Bone marrow (tissue), 2 donors: ENCODE measurements around the gene CMSS1.
A peak's percentile ranks its signal among the peaks of the same experiment; 100 is the strongest.

Experiments used
- DNase-seq, 2 donors: peaks; one replicate each; lab custom pipeline; 2025; lab: John Stamatoyannopoulos, UW

The CMSS1 gene

DNA sequence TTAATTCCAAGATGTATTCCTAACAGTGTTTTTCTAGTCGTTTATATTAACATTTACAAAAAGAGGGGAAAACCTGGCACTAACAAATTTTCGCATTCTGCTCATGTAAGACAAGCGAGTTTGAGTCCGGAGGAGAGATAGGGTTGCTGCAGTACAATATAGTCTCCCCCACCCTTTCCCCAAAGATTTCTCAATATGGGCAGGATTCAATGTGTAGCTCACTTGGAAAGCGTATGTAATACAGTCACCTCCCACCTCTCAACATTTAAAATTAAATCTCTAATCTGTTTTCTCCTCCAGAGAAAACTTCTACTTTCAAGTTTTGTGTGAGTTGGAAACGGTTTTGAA lies 57.9 kb downstream of the CMSS1 start:
- DNase-seq = no peak

DNA sequence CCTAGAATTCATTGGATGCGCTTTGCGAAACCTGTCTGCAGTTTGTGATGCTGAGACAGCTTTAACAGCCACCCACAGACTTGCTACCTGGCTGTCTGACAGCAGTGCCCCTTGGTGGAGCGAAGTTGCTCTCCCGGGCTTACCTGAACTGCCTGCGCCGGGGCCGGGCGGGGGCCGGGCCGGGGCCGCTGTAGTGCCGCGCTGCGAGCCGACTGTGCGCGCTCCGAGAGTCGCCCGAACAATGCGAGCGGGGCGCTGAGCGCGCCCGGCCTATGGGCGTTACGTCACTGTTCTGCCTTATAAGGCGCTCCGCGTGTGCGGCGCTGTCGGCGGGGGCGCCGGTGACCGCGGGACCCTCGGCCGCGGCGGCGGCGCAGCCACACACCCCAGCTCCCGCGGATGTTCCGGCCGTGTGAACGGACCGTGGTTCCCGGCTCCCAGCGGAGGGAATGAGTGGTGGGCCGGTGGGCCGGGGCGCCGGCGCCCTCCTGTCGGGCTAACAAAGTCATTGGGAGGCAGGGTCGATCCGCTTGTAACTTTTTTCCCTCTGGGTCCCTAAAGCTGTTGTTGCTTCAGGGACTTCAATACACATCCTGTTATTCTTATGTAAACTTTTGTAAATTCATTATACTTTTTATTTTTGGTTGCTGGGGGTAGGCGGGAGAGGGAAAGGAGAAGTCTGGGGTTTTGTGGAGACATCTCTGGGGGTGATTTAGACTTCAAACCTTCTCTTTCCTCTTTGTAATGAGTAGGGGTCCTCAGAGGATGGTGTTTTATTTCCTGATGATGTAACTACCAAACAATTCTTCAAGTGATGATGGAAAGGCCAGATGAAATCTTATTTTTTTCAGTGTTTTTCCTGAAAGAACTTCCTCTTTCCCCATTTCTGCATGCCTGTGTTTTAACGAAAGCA lies 58.5 kb downstream of the CMSS1 start:
- peak; percentile 29 to 56 for DNase-seq

DNA sequence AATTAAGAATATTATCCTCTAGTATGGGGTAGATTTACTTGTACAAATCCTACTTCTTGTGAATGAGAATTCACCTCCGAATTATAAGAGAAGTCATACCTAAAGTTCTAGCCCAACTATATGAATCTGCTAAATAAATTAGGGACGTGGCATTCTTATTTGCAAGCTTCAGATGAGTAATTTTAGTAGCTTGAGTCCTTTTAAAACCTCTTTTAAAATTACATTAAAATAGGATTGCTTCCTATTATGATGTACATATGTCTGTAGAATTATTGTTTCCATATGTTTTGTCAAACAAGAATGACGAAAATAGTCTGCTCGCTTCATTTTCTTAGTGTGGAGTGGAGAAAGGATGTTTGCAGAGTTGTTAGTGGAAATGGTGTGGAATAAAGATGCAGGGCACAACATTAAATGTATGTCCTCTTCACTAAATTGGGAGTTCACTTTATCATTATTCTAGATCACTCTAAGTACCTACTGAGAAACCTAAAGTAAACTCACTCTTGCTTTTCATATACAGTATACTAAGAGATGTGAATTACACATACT lies 59.4 kb downstream of the CMSS1 start:
- DNase-seq = no peak

DNA sequence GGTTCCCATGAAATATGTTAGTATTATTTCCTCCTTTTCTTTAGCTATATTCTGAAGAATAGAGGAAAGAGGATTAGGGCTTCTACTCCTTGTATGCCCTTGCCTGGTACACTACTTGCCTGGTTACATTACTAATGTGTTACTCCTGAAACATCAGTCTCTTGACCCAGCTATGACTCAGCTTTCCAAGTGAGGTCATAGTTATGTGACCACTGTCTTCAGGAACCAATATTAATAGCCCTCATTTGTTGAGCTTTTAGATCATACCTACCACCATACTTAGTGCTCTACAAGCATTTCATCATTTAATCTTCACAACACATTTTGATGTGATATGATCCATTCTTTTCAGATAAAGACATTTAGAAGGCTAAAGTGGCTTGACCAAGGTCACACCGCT lies 60.3 kb downstream of the CMSS1 start:
- no peak for DNase-seq

DNA sequence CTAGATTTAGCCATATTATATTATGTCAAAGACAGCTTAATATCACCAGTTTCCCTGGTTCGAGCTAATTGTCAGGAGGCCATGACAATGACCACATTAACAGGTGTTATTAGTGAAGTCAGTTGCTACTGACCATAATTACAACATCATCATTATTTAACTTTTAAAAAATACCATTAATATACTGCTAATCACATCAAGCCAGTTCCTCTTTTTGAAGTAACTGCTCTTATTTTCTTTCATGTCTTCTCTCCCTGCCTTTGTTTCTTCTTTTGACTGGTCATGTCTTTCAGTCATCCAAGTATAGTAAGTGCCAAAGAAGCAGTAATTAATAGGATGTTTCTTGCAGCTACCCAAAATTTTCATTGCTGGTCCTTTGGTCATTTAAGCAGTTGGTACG lies 61.6 kb downstream of the CMSS1 start:
- no peak for DNase-seq

DNA sequence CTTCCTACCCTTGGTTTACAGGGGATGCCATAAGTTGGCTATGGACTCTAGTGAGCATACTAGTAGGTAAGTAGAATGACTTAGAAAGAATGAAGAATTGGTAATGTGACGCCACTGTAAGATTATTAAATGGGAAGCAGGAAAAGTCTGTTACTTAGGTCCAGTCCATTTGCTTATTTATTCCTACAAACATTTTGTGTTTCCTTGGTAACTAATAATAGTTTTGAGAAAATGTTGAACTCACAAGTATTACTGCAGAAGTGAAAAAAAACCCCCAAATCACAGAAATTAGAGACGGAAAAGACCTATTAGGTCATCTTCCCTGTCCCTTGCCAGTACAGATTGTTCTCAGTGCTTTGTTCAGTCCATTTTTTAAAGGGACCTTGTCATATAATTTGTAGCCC lies 63.5 kb downstream of the CMSS1 start:
- no peak for DNase-seq

DNA sequence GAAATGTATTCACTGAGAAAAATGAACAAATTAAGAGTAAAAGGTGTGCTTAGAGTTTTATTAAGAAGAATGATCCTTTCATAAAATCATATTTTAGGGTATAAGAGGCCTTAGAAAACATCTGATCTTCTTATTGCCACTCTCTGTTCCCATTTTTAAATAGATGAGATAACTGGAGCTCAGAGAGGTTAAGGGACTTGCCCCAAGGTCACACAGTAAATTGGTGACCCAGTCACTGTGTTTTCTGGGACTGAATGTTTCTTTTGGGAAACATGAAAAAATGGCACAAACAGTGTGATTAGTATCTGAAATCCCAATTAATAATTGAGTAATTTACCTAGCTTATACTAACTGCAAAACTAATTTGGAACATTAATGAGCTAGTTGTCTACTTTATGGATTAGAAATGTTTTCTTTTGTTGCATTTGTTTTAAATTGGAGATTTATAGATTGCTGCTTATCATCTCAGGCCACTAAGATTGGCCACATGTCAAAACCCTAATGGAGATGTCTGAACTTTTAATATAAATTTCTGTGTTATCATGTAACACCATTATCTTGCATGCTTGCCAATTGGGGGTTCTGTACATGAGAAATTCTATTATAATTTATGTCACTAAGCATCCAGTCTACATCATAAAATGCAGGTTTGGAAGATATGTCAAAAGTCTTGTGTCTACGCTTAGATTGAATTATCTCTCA lies 64.9 kb downstream of the CMSS1 start:
- no peak for DNase-seq

DNA sequence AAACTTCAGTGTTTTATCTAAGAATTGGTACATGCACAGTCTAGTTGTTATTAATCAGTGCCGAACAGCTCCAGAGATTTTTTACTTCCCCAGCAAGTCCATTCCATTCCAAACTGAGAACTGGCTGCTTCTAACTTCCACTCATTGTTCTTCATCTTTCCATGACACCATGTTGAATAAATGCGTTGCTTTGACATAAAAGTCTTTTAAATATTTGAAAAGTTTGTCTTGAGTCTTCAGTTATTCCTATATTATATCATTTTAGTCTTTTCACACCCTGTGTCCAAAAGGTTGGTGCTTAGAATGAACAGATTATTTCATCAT lies 65.4 kb downstream of the CMSS1 start:
- DNase-seq = no peak

DNA sequence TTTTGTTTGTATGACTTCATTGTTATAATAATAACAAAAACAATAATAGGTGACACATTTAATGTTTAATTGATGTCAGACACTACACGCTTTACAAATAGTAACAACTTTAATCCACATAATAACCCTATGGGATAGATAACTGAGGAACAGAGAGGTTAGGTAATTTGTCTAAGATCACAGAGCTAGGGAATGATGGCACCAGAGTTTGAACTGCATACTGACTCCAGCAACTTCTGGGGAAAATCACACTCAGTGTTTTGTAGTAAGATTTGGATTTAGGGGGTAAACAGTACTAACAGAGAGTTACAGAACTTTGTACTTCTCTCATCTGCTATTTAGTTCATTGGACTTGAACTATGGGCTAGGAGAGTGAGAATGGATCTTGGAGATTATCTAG lies 66.0 kb downstream of the CMSS1 start:
- no peak for DNase-seq

DNA sequence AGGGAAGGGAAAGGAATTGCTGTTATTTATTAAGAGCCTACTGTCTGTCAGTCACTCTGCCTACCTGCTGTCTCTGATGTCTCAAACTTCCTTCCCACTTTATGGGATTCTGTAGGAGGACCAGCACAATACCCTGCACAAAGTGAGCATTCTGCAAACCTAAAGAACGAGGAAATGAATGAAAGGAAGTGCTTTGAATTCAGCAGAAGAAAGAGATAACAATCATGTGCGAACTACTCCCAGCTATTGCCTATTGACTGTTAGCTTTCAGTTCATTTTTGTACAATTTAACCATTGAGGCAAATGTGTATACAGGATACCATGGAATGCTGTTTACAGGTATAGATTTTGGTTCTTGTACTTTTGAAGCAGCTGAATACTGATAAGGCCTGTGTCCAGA lies 66.8 kb downstream of the CMSS1 start:
- no peak for DNase-seq

DNA sequence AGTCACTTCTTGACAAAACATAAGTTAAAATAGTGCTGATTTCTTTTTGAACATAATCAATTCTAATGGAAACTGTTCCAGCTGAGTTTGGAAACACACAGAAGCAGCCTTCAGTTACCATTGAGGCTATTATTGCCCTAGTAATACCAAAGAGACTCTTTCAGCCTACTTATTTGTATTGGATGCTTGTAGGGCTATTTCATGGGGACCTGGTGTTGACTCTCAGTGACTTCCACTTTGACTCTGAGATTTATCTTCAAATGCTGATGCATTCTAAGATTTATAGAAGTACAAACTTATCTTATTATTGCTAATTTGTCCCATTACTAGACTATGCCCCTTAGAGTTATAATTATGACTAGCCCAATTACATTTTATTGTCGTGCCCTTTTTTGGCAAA lies 67.4 kb downstream of the CMSS1 start:
- no peak for DNase-seq

DNA sequence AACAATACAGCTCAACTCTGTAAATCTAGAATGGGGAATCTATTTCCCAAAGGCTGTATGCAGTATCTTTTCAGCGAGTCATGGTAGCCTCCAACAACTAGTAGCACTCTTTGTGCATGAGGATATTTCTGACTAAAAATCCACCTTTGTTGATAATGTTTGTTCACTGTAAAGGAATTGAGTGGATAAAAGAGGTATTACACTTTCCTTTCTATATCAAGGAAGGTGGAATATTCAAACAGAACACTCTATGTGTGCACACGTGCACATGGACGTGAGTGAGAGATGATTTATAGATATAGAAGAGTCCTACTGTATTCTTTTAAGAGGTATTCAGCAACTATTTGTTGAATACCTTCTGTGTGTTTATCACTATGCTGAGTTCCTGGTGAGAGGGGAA lies 68.2 kb downstream of the CMSS1 start:
- no peak for DNase-seq

DNA sequence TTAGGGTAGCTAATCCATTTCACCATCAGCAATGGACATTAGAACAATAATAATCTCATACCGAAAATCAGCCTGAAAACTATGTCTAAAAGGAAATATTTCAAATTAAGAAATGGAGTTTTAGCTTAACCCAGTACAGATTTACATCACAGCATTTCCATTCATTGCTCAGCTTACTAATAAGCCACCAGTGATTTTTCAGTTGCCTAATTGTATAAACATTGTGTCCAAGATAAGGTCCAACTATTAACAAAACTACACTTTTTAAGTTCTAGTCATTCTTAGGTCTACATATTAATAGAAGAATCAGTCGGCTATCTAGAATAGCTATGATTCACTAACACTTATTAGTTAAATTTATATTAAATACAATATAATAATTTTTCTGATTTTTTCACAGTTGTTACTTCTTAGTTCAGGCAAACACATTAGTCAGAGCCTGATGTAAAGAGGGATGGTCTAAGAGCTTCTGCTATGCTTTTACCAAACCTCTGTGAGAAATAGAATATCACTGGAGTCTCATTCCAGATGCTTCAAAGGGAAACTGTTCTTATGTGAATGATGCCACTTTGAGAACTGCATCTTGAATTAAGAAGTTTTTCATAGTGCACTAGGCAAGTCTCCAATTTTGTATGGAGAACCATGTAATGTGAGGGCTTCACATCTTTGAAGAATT lies 74.1 kb downstream of the CMSS1 start:
- no peak for DNase-seq

DNA sequence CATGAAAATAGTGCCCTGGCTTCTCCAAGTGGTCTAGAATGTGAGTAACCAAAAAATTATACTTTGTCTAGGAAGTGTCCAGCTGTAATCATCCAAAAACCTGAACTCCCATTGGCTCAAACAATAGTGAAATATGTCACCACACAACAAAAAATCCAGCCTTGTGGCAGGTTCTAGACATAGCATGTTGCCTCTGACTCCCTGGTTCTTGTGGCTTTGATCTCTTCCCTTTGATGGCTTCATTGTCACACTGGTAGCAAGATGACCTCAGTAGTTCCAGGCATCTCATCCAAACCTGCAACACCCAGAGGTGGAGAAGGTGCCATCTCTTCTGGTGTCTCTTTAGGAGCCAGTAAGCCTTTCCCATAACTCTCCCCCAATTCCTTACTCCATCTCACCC lies 74.7 kb downstream of the CMSS1 start:
- no peak for DNase-seq

DNA sequence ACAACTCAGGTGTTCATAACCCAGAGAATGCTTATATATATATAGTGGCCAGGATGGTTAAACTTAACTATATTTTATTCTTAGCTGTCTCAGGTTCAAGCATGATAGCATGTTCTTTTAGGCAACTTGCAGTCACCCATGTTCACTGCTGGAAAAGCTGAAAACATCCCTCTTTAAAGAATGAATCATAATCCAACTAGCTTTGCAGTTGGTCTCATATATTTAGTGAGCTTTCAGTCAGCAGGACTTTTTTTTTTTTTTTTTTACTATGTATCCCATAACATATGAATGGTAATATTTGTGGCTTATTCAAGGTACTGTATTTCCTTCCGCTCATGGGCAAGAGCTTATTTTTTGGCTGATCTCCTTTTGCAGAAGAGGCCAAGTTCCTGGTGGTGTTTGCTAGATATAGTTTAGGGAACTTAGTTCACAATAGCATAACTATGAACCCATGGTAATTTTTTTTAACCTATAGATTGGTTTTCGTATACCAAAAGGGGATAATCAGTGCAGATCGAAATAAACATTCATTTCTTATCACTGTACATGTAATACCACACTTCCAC lies 77.6 kb downstream of the CMSS1 start:
- DNase-seq = peak in 1 of 2 donors; percentile 74

DNA sequence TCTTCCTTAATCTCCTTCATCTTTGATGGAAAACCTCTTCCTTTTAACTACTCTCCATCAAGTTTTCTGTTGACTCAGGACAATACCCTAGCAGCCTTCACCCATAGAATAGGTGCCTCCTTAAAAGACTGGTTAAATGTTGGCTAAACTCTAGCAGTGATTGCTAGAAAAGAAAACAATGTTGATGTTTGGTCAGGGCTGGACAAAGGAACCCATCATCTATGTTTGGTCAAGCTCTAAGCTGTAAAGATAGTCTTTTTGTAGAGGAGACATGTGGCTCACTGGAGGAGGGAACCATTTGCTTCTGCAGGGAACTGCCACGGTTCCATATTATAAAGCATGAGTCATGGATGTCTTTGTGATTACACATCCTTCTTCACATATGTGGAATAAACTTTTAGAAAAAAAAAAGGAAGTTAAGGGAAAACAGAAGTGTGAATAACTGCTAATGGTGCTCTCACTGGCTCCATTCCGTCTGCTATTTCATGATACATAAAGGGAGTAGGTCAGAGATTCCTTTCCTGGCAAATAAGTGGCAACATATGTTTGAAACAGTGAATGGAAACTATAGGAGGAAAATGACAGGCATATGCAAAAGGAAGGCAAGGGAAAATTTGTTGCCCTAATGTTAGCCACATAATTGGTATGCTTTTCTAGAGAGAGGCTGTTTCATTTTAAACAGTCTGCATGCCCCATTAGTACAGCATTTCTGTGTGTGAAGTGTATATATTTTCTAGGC lies 78.2 kb downstream of the CMSS1 start:
- DNase-seq = peak in 1 of 2 donors; percentile 79

DNA sequence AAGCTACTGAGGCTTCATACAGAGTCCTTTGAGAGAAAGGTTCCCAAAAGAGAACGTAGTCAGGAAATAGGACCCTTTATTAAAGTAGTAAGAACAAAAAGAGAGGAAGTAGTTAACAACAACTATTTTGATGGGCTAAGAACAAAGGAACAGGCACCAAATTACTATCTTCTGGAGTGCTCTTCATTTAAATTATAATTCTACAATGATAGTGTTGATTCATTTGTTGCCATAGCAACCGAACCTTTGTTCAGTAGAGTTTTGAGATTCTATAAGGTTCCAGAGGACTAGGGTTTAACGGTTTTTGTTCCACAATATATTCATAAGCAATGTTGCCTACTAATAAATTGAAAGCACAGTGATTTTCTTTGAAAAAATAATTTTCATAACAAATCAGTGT lies 78.8 kb downstream of the CMSS1 start:
- no peak for DNase-seq

DNA sequence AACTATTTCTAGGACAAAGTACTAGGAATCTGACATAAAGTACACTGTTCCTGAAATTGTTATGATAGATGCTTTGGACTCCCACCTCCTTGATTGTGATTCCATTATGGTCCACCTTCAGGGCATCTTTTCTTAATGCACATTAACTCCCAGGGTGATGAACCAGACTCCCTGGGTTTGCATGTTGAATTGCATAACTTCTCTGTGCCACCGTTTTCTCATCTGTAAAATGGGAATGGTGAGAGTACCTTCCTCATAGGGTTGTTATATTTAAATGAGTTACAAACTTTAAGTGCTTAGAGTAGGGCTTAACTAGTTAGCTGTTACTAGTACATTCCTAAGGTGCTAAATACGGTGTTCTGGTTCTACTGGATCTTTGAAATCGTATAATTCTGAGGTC lies 81.9 kb downstream of the CMSS1 start:
- no peak for DNase-seq

DNA sequence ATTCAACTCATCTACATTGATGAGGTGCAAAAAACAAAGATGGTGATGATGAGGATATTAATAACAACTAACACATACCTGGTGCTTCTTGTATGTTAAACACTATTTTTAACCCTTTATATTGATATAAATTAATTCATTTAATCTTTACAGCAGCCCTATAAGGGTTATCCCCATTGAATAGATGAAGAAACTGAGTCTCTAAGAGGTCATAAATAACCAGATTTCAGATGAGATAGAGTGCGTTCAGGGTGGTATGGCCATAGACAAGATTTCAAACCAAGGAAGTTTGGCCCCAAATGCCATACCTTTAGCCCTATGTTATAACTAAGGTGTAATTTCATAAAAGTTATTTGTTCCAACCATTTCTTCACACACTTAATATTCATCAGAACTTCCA lies 82.6 kb downstream of the CMSS1 start:
- no peak for DNase-seq

DNA sequence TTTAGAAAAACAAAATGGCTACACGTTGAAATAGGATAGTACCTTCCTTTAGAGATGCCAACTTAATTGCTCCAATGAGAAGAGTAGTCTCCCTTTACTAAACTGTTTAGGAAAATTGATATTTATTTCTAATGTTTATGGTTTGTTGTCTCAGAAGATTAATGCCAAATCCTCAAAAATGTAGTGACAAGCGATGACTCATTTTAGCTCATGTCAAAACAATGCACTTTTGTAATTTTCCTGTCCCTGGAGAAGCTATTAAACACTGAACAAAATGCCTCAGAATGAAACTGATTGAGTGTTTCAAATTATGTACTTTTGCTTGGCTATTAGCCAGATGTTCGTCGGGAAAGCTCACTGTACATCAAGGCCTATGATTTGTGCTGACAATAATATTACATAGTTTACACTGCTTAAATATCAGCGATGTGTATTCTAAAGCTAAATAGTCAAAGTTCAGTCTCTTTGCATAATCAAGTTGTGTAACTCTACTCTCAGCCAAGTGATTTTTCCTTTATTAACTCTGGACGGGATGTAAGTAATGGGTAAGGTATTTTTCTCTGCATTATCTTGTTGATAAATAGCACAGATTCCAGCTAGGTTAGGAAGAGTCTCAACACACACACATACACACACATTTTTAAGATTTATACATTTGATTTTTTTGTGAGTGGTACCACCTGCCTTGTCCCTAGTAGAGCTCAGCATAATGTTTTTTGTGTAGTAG lies 83.7 kb downstream of the CMSS1 start:
- DNase-seq = no peak

DNA sequence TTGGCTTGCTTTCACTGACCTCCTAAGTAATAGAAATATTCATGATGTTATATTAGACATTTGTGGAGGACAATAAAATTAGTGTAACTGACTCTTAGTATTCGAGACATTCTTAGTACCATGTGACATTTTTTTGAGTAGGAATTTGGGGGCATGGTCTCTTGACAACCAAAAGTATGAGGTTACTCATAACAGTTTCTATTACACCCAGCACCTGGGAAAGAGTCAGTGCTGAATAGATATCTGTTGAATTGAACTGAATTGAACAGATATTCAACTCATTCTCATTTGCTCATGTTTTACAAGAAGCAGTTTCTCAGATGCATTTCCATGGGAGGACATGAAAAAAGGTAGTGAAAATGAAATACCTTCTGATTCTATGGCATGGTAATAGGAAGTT lies 84.4 kb downstream of the CMSS1 start:
- DNase-seq = no peak
